Naive thymus-derived CD8-positive, alpha-beta T cell (primary cell): Measurements from ENCODE around the gene ADIRF. TPM values are rescaled to one million over a fixed set of nuclear protein-coding genes. Genes with fewer than 3 reads are reported as not detected.
"Not testable (repeated sequence)": the region's sequence is repeated elsewhere in the genome, so short reads cannot be mapped to it uniquely, and the experiment has no call there.

Experiments
- ATAC-seq, 2 donors: fragments of 150-1000 bp; cut with Tn5 transposase in 1 of 2; sonication (Bioruptor Pico), chemical (Tn5 transposase) in 1 of 2; 1 replicate in 1 of 2; 2 replicates in 1 of 2; pipeline ENCODE4 v1.10.0; 2021; ENCODE audit warnings: mild to moderate bottlenecking in 2 of 2, moderate library complexity in 2 of 2
- POLR2A ChIA-PET: fragments of 350-600 bp; sonication (Branson Sonifier 250); formaldehyde crosslinking; loops from one replicate; lab custom pipeline; 2021; ENCODE audit warnings: antibody characterized with exemption; lab: Charles Lee
- DNase-seq, 10 donors: peaks; one replicate each; pipeline versions ENCODE4 v3.0.0 to v3.0.0-alpha.2; 2020 to 2022
- H3K27ac Mint-ChIP-seq, 10 donors: one replicate each; pipeline ENCODE4 v1.8.0; 2020 to 2022; ENCODE audit warnings: mild to moderate bottlenecking in 10 of 10, mixed read lengths in 10 of 10, moderate library complexity in 4 of 10, inconsistent platforms in 1 of 10
- H3K27me3 Mint-ChIP-seq, 5 donors: one replicate each; pipeline ENCODE4 v1.8.0; 2021 to 2022; ENCODE audit warnings: mixed read lengths in 5 of 5
- H3K36me3 Mint-ChIP-seq, 3 donors: one replicate each; pipeline ENCODE4 v1.8.0; 2020 to 2022; ENCODE audit warnings: mixed read lengths in 3 of 3, mild to moderate bottlenecking in 2 of 3, inconsistent platforms in 1 of 3
- H3K4me1 Mint-ChIP-seq, 4 donors: one replicate each; pipeline ENCODE4 v1.8.0; 2021 to 2022; ENCODE audit warnings: mixed read lengths in 4 of 4
- H3K4me3 Mint-ChIP-seq, 10 donors: one replicate each; pipeline ENCODE4 v1.8.0; 2020 to 2022; ENCODE audit warnings: mild to moderate bottlenecking in 10 of 10, mixed read lengths in 10 of 10, moderate library complexity in 6 of 10, inconsistent platforms in 1 of 10
- H3K9me3 Mint-ChIP-seq, 9 donors: one replicate each; pipeline ENCODE4 v1.8.0; 2020 to 2022; ENCODE audit warnings: mixed read lengths in 9 of 9, mild to moderate bottlenecking in 3 of 9, inconsistent platforms in 1 of 9, moderate library complexity in 1 of 9
- polyA plus RNA-seq, 3 donors: library from polyadenylated mRNA; unstranded; fragments of 300-500 nt; fragmentation: Illumina TruSeq; gene quantifications; one replicate each; pipeline ENCODE4 v1.2.3, GENCODE V29; 2021
- total RNA-seq, 8 experiments: library from RNA in 2 of 8; stranded (reverse) in 2 of 8; gene quantifications; one replicate each; pipeline ENCODE4 v1.2.3 and lab custom pipeline; 2021 to 2026

The ADIRF gene
- total and polyA plus RNA-seq, 5 experiments from 2014 or later, result not detected

GRCh38 chr10:87000491-87000890 is 32.2 kb downstream of the ADIRF start:
- ATAC-seq (no peak), DNase-seq (no peak)
- Mint-ChIP-seq H3K9me3 (no peaks in the 10 kb centered on the region), H3K27me3 (no peaks in the 10 kb centered on the region), H3K36me3 (no peaks in the 10 kb centered on the region), H3K4me3 (no peak overlapping the region), H3K27ac (no peak overlapping the region), H3K4me1 (no peaks in the 10 kb centered on the region)
- POLR2A ChIA-PET, result interaction anchor here (0.6 kb wide), 2 partner anchors 15 to 65 kb away, joined by 3 to 4 read pairs; no protein-coding TSS in a partner anchor

- H3K36me3 Mint-ChIP-seq, H3K27me3 Mint-ChIP-seq: not testable (repeated sequence)
Measured at GRCh38 chr10:87007124-87007523, 38.8 kb downstream of the ADIRF start.

DNA sequence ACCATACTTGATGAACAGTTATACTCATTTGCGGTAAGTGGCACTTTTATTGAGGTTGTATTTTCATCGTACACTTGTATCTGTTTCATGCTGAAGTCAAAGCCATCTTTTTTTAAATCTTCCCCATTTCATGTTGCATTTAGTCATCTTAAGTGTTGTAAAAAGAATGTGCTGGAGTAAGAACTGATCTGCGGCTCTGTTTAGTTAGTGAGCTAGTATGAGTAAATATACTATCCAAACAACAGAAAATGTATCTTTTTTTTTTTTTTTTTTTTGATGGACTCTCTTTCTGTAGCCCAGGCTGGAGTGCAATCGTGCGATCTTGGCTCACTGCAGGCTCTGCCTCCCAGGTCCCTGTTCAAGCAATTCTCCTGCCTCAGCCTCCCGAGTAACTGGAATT is 39.4 kb downstream of the ADIRF start:
- not testable (repeated sequence) for H3K27me3 Mint-ChIP-seq, H3K36me3 Mint-ChIP-seq, H3K4me1 Mint-ChIP-seq, H3K27ac Mint-ChIP-seq, DNase-seq, H3K9me3 Mint-ChIP-seq, ATAC-seq, H3K4me3 Mint-ChIP-seq
- POLR2A ChIA-PET, result interaction anchor here (0.6 kb wide), 1 partner anchor 26 kb away, joined by 3 read pairs; no protein-coding TSS in a partner anchor

More at GRCh38 chr10:87007124-87007523, 38.8 kb downstream of the ADIRF start:
- not testable (repeated sequence) for ATAC-seq, H3K4me1 Mint-ChIP-seq, H3K27ac Mint-ChIP-seq, H3K4me3 Mint-ChIP-seq, H3K9me3 Mint-ChIP-seq, DNase-seq
- POLR2A ChIA-PET, result interaction anchor here (0.9 kb wide), 1 partner anchor 325 kb away, joined by 3 read pairs; no protein-coding TSS in a partner anchor

DNA sequence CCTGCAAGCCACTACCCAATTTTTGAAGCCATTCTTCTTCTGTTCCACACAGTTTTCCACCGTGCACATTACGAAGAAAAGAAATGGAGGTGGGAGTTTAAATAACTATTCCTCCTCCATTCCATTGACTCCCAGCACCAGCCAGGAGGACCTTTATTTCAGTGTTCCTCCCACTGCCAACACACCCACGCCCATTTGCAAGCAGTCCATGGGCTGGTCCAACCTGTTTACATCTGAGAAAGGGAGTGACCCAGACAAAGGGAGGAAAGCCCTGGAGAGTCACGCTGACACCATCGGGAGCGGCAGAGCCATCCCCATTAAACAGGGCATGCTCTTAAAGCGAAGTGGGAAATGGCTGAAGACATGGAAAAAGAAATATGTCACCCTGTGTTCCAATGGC is 40.0 kb downstream of the ADIRF start:
- DNase-seq, H3K27me3 Mint-ChIP-seq, ATAC-seq, H3K36me3 Mint-ChIP-seq, H3K9me3 Mint-ChIP-seq, H3K4me3 Mint-ChIP-seq, POLR2A ChIA-PET, H3K27ac Mint-ChIP-seq, H3K4me1 Mint-ChIP-seq: not testable (repeated sequence)

DNA sequence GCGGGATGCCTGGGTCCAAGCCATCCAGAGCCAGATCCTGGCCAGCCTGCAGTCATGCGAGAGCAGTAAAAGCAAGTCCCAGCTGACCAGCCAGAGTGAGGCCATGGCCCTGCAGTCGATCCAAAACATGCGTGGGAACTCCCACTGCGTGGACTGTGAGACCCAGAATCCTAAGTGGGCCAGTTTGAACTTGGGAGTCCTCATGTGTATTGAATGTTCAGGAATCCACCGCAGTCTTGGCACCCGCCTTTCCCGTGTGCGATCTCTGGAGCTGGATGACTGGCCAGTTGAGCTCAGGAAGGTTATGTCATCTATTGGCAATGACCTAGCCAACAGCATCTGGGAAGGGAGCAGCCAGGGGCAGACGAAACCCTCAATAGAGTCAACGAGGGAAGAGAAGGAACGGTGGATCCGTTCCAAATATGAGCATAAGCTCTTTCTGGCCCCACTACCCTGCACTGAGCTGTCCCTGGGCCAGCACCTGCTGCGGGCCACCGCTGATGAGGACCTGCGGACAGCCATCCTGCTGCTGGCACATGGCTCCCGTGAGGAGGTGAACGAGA is 40.9 kb downstream of the ADIRF start:
- H3K9me3 Mint-ChIP-seq, ATAC-seq, DNase-seq, H3K4me3 Mint-ChIP-seq, H3K4me1 Mint-ChIP-seq, H3K27ac Mint-ChIP-seq, H3K36me3 Mint-ChIP-seq, H3K27me3 Mint-ChIP-seq, POLR2A ChIA-PET: not testable (repeated sequence)

- H3K4me1 Mint-ChIP-seq, POLR2A ChIA-PET, H3K27me3 Mint-ChIP-seq, ATAC-seq, H3K9me3 Mint-ChIP-seq, H3K36me3 Mint-ChIP-seq, DNase-seq, H3K4me3 Mint-ChIP-seq, H3K27ac Mint-ChIP-seq: not testable (repeated sequence)
Measured at GRCh38 chr10:87013528-87013927, 45.2 kb downstream of the ADIRF start.

DNA sequence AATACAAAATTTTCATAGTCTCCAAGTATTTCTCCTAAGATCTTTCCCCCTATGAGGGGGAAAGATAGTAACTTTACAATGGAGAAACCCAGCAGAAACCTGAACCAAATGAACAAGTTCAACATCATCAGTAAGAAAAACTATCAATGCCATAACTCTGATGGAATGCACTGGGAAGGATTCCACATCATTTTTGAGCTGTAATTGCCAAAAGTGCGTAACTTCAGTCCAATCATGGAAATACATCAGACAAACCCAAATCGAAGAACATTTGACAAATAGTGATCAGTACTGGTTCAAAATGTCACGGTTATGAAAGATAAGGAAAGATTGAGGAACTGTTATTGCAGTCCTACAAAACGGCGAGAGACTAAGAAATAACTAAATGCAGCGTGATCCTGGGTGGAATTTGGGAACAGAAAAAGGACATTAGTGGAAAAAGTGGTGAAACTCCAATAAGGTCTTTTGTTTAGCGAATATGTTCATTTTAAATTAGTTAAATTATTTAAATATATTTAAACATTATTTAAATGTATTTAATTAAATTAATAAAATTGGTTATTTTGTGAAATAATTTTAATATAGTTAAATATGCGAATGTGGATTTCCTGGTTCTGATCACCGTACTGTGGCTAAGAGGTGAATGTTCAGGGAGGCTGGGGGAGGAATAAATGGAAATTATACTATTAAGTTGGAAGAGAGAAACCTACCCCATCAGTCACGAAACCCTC is 46.9 kb downstream of the ADIRF start:
- H3K9me3 Mint-ChIP-seq, POLR2A ChIA-PET, ATAC-seq, DNase-seq, H3K4me3 Mint-ChIP-seq, H3K36me3 Mint-ChIP-seq, H3K27me3 Mint-ChIP-seq, H3K27ac Mint-ChIP-seq, H3K4me1 Mint-ChIP-seq: not testable (repeated sequence)

GRCh38 chr10:87018127-87018526 is 49.8 kb downstream of the ADIRF start:
- H3K9me3 Mint-ChIP-seq, H3K27me3 Mint-ChIP-seq, POLR2A ChIA-PET, H3K4me1 Mint-ChIP-seq, DNase-seq, H3K4me3 Mint-ChIP-seq, H3K36me3 Mint-ChIP-seq, ATAC-seq, H3K27ac Mint-ChIP-seq: not testable (repeated sequence)

DNA sequence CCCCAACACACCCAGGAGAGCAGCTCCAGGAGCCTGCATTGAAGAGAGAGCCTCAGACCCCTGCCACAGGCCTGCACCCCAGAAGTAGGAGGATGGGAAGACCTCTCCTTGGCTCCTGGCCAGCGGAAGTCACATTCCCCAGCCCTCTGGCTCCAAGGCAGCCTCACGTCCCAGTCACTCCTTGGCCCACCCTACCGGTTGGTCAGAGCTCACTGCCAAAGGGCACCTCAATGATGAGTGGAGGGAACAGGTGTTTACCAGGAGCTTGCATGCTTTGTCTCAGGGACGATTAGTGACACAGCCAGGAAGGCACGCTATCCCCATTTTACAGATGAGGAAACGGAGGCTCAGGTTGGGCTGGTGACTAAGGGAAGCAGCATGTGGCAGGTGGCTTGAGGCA is 50.8 kb downstream of the ADIRF start:
- DNase-seq, H3K9me3 Mint-ChIP-seq, H3K4me1 Mint-ChIP-seq, ATAC-seq, H3K36me3 Mint-ChIP-seq, H3K27me3 Mint-ChIP-seq, H3K27ac Mint-ChIP-seq, H3K4me3 Mint-ChIP-seq, POLR2A ChIA-PET: not testable (repeated sequence)

- DNase-seq, H3K4me1 Mint-ChIP-seq, H3K27me3 Mint-ChIP-seq, ATAC-seq, H3K27ac Mint-ChIP-seq, H3K36me3 Mint-ChIP-seq, POLR2A ChIA-PET, H3K4me3 Mint-ChIP-seq, H3K9me3 Mint-ChIP-seq: not testable (repeated sequence)
Measured at GRCh38 chr10:87019504-87019903, 51.2 kb downstream of the ADIRF start.

GRCh38 chr10:87020056-87020455 is 51.8 kb downstream of the ADIRF start, which contains the start of gene FAM25A:
TSS of gene FAM25A (plus strand) at chr10:87020294. CDS start at chr10:87020325, 31 bp downstream.
- DNase-seq, POLR2A ChIA-PET, H3K36me3 Mint-ChIP-seq, H3K9me3 Mint-ChIP-seq, H3K27me3 Mint-ChIP-seq, ATAC-seq, H3K27ac Mint-ChIP-seq, H3K4me1 Mint-ChIP-seq, H3K4me3 Mint-ChIP-seq: not testable (repeated sequence)
